LNCAP (cell line): ENCODE data around the gene PRAMEF12.

ENCODE experiments used
- CTCF ChIP-seq: fragments of 450-650 bp; IDR thresholded peaks from 2 replicates; pipeline ENCODE4 v1.5.1; 2017; ENCODE audit warnings: mild to moderate bottlenecking

The PRAMEF12 gene

GRCh38 chr1:12771186-12771585 lies 2.4 kb upstream of the PRAMEF12 start:
- no peak for TF ChIP-seq CTCF

GRCh38 chr1:12772520-12772919 lies 1.0 kb upstream of the PRAMEF12 start:
- TF ChIP-seq CTCF = no peak

GRCh38 chr1:12774801-12775345 lies 1.3 kb downstream of the PRAMEF12 start:
- TF ChIP-seq CTCF = no peak

DNA sequence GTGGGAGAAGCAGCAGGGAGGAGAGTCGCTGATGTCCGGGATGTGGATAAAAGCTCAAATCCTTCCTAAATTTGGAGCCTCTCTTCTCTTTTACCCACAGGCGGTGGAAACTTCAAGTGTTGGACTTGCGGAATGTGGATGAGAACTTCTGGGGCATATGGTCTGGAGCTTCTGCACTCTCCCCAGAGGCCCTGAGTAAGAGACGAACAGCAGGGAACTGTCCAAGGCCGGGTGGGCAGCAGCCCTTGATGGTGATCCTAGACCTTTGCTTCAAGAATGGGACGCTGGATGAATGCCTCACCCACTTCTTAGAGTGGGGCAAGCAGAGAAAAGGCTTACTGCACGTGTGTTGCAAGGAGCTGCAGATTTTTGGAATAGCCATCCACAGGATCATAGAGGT lies 1.9 kb downstream of the PRAMEF12 start:
- no peak for TF ChIP-seq CTCF

DNA sequence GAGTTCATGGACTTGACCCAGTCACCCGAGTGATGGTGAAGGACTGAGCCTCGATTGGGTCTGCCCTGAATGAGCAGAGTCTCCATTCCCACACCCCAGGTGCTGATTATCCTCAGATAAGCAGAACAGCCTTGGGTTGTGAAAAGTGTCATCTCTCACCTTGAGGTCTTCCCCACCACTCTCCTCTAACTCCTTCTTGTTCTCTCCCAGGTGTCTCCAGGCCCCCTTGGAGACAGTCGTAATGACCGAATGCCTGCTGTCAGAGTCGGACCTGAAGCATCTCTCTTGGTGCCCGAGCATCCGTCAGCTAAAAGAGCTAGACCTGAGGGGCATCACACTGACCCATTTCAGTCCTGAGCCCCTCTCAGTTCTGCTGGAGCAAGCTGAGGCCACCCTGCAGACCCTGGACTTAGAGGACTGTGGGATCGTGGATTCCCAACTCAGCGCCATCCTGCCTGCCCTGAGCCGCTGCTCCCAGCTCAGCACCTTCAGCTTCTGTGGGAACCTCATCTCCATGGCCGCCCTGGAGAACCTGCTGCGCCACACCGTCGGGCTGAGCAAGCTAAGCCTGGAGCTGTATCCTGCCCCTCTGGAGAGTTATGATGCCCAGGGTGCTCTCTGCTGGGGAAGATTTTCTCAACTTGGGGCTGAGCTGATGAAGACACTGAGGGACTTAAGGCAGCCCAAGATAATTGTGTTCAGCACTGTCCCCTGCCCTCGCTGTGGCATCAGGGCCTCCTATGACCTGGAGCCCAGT lies 3.4 kb downstream of the PRAMEF12 start:
- no peak for TF ChIP-seq CTCF

DNA sequence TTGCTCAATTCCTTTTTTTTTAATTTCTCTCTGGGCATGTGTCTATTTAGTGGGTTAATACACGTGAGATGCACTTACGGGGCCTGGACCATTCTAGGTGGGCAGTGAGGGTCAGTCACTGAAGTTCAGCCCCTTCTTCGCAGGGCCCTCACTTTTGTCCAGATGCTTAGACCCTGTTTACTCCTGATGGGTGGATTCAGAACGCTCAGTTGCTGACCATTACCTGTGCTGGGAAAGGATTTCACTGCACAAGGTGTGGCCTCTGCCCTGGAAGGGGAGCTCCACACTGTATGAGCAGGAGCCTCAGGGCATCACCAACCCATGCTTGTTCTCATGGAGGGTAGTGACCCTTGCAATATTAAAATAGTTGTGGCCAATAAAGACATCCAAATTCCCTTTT lies 4.5 kb downstream of the PRAMEF12 start:
- TF ChIP-seq CTCF = no peak

- TF ChIP-seq CTCF = no peak
Observed at GRCh38 chr1:12778907-12779306, 5.4 kb downstream of the PRAMEF12 start.
